Stimulated activated CD8-positive, alpha-beta memory T cell treated with anti-CD3 and anti-CD28 coated beads, Interleukin-7, amount 100 ng/mL, for 48 hours (primary cell): ENCODE results near the gene PCMTD2.

Experiments
- DNase-seq, 2 donors: peaks; one replicate each; pipeline ENCODE4 v3.0.0-alpha.2; 2020; ENCODE audit warnings: low read depth in 1 of 2; ENCODE audit errors: extremely low read depth in 1 of 2

PCMTD2 gene

DNA sequence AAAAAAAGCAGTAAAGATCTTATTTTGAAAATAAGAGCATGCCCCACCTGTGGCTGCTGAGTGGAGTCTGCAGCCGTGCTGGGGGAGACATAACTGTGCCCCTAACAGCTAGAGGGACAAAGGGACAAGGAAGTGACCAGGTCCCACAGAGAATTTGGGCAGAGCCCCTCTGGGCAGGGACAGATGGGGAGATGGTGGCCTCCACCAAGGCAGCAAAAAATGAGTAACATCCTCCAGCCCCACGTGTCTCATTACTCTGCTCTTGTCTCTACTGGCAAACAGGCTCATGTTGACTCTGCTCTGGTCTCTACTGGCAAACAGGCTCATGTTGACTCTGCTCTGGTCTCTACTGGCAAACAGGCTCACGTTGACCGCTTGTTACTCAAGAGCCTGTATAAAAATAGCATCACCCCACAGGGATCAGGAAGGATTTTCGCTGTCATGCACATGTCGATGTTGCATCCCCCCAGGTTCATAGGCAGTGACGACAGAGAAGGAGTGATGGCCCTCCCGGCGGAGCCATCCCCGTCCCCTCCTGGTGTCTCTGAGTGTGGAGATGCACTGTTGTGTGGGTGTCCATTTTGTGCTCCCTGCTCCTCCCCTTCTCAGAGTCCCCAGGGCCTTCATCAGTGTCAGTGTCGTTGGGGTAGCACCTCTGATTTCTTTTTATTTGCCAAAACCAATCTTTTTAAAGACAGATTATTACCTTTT lies 17.3 kb upstream of the PCMTD2 start:
- DNase-seq = no peak

DNA sequence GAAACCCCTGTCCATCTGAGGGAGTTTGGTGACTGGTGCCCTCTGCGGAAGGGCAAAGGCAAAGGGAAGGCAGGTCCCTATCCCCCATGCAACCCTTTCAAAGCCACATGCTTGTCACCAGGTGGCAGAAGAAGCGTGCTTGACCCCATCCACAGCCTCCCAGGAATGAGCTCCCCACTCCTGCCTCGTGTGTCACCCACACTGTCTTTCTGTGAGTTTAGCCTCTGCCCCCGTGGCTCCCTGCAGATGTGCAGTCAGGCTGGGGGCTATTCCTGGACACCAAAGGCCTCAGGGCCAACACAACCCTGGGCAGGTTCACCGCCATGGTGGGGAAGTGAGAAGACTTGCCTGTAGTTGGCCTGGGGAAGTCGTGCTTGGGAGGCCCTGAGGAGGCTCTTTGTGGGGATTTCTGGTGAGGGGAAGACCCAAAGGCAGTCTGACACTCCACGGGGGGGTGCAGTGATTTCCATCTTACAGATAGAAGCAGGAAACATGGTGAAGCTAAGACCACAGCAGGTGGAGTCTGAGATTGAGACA lies 16.6 kb upstream of the PCMTD2 start:
- no peak for DNase-seq

DNA sequence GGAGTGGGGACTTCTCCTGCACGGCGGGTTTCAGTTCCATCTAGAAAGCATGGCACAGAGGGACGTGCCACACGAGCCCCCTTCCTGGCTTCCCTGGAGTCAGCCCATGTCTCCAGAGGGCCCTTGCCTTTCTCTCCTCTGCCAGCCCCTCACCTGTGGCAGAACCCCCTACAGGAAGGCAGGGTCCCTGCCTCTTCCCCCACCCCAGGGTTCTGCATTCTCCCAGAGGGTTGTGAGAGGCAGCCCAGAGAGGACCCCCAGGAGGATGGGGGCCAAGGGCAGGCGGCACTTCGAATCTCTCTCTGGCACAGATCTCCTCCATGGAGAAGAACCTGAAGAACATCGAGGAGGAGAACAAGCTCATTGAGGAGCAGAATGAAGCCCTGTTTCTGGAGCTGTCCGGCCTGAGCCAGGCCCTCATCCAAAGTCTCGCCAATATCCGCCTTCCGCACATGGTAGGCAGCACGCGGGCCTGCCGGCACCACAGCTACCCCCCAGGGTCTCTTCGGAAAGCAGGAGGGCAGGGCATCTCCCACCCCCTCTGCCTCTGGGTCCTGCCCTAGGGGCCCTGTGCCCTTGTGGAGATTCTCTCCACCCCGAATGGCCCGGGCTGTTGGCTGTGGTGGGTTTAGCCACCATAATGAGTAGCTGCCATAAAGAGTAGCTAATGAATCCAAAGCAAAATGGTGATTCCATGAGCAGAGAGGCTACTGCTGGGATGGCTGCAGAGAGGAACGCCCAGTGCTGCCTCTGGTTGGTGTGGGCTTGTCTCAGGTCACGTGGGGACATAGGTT lies 15.9 kb upstream of the PCMTD2 start:
- DNase-seq = no peak

DNA sequence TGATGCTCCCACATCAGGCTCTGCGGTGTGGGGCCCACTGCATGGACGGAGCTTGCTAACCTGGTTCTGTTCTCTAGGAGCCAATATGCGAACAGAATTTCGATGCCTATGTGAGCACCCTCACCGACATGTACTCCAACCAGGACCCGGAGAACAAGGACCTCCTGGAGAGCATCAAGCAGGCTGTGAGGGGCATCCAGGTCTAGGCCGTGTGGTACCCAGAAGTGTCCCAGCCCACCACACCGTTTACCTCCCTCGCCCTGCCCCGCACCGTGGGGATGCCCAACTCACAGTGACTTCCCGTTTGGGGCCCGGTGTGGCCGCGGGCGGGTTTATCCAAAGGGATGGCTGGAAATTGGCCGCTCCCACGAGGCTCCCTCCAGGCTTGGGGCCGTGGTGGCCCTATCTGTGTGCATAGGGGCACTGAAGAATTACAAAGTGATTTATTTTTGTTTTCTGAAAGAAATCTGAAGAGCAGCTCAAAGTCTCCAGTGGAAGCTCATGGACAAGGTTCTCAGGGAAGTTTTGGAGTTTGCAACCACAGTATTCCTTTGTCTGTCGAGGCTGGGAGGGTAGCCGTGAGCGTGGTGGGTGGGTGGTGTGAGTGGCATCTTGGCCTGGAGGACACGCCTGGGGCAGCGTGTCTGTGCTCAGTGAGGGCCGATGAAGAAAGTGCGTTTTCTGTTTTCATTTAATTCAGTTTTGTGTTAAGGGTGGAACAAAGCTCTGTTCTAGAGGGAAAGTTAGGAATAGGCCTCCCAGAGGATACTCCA lies 15.1 kb upstream of the PCMTD2 start:
- no peak for DNase-seq

GRCh38 chr20:64241061-64241460 lies 14.5 kb upstream of the PCMTD2 start:
- no peak for DNase-seq

- no peak for DNase-seq
These were observed 13.3 kb upstream of the PCMTD2 start for GRCh38 chr20:64242003-64242796.

DNA sequence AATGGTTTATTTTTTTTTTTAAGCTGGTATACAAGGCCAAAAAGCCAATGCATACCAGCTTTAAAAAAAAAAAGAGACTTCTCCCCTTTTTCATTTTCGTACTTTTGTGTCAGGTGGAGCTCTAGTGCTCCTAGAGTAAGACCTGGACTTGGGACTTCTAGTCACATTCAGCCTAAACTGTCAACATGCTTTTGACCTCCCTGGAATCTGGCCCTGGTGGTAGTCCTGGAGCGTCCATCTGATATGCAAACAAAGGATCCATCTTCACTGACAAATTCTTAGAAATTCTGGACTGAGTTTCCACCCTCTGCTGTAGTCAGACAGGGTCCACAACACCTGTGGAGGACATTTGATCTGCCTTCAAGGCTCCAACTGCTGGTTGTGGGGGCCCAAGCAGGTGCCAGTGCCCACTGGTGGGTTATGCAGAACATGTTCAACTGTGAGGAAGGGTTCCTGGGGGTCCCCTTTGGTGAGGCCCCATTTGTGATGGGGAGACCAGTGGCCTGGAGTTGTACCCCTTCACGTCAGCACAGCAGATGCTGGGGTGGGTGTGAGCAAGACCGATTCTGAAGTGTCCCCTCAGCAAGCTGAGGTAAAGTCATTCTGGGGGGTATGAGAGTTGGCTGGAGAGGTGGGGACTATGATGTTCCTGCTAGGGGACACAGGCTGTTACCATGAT lies 12.6 kb upstream of the PCMTD2 start:
- DNase-seq = no peak

- DNase-seq = no peak
These were observed 11.2 kb upstream of the PCMTD2 start for GRCh38 chr20:64244281-64244805.

GRCh38 chr20:64244870-64245603 lies 10.5 kb upstream of the PCMTD2 start:
- no peak for DNase-seq

- no peak for DNase-seq
These were observed 9.6 kb upstream of the PCMTD2 start for GRCh38 chr20:64245746-64246595.

- no peak for DNase-seq
These were observed 8.8 kb upstream of the PCMTD2 start for GRCh38 chr20:64246616-64247306.

DNA sequence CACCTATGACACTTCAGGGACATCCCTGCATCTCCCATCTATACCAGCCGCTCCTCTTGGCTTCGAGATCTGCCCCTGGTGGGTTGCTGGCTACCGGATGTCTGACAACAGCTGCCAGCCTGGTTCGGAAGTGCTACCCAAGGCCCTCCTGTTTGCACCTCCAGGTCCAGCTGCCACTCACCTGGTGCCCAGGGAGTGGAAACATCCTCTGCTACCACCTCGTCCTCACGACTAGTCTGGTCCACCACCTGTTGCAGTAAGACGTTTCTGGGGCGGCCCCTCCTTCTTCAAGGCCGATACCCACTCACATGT lies 8.3 kb upstream of the PCMTD2 start:
- DNase-seq = no peak

DNA sequence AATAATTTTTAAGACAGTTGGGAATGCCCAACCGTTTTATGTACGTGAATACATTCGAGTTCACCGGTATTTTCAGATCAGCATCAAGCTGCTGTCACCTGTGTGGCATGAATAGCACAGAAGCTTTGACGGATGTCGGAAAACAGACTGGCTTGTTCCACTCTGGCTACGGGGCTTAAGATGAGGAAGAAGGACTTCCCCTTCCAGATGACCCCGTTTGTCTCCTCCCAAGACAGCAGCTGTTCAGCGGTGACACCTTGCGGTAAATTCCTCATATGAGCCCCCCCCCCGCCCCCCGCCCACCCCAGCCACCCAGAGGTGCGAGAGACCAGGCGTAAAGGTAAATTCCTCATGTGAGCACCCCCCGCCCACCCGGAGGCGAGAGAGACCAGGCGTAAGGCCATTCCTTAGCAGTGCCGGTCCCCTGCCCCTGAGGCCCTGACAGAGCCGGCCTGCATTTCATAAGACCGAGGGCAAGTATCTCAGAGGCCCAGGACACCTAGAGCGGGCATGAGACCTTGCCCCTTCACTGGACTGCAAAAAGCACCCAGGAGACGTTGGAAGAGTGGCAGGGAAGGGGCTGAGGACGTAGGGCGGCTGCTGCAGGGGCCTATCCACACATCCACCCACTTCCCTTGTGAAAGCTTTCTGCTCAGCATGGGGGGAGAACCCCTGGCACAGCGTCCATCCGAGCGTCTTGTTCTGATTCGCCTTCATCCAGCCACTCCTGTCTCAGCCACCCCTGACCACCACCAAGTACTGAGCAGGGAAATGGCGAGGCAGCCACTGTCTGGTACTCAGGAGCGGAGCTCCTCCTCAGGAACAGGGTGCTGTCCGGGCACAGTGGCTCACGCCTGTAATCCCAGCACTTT lies 7.3 kb upstream of the PCMTD2 start:
- no peak for DNase-seq

DNA sequence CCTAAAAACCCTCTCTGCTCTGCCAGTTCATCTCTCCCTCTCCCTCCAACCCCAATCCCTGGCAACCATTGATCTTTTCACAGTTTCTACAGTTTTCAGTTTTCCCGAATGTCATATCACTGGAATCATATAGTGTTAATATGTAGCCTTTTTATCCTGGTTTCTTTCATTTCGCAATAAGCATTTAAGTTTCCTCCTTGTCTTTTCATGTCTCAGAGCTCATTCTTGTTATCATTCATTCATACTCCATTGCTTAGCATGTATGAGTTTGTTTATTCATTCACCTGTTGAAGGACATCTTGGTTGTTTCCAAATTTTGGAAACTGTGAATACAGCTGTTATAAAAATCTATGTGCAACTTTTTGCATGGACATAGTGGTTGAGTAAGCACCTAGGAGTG lies 5.5 kb upstream of the PCMTD2 start:
- DNase-seq = no peak

DNA sequence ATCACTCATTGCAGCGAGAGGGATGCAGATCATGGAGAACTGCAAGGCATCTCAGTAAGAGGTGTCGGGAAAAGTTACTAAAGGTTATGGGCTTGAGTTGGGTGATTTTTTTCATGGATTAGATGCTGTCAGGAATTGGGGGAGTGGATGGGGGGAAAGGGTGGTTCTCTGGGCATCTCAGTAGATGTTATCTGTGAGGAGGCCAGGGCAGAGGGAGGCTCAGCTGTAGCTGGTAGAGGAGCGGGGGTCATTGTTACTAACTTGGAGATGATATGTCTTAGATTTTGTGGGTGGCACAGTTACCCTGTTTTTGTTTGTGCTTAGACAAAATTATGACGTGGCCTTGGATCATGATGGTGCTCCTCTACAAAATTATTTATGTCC lies 2.6 kb upstream of the PCMTD2 start:
- DNase-seq = no peak

GRCh38 chr20:64253443-64253842 lies 2.1 kb upstream of the PCMTD2 start:
- DNase-seq = no peak

- DNase-seq = no peak
These were observed 1.4 kb upstream of the PCMTD2 start for GRCh38 chr20:64254156-64254555.
